Measurements from ENCODE around the gene ASMTL.

DNA sequence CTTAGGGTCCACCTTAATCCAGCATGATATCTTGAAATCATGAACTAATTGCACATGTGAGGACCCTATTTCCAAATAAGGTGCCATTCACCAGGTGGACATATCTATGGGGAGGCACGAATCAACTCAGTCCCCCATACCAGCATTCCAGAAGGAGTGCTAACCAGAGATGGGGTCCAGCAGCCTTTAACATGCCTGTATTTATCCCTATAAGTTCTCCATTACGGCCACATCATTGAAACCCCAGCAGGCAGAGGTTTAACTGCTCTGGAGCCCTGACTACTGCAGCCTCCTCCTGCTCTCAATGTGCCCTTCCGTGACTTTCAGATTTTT is 3.2 kb upstream of the ASMTL start:
- TF ChIP-seq EZH2 (IDR thresholded peaks at IDR 0.05; ENCODE audit: insufficient read depth, poor library complexity, severe bottlenecking) (no peak), EZH2phosphoT487 (IDR thresholded peaks at IDR 0.05; ENCODE audit: insufficient read depth, low read depth) (no peak)
